H1 (cell line): ENCODE data around the gene POLN. TPM values are rescaled to one million over a fixed set of nuclear protein-coding genes. Genes with fewer than 3 reads are reported as not detected.

ENCODE experiments used
- CTCF ChIA-PET: fragments of 300-600 bp; sonication (Branson Sonifier 250); formaldehyde crosslinking; loops from one replicate; lab custom pipeline; 2021; ENCODE audit not compliant: partially characterized antibody; lab: Charles Lee
- POLR2A ChIA-PET: fragments of 300-600 bp; sonication (Branson Sonifier 250); formaldehyde crosslinking; loops from one replicate; lab custom pipeline; 2021; ENCODE audit warnings: inconsistent platforms; ENCODE audit not compliant: partially characterized antibody; lab: Charles Lee
- DNase-seq, 2 experiments: peaks; one replicate each; pipeline versions ENCODE4 v3.0.0 to v3.0.0-alpha.2; 2010 to 2022; ENCODE audit warnings: low spot score in 2 of 2, low read depth in 1 of 2, mixed read lengths in 1 of 2
- FAIRE-seq: peaks from 2 replicates; lab custom pipeline; 2011; peaks lifted over from hg19 to GRCh38; lab: Jason Lieb, UNC
- H2AFZ ChIP-seq: 2 replicates; pipeline ENCODE4 v1.8.1; 2012; ENCODE audit warnings: low read length, inconsistent platforms
- H2AK5ac ChIP-seq: 2 replicates; pipeline ENCODE4 v1.6.1; 2013; ENCODE audit warnings: low read depth, low read length
- H2BK120ac ChIP-seq: replicated peaks from 2 replicates; pipeline ENCODE3; 2013; ENCODE audit warnings: low read depth, low read length, inconsistent platforms
- H2BK12ac ChIP-seq: 2 replicates; pipeline ENCODE4 v1.6.1; 2013; ENCODE audit warnings: low read depth, low read length
- H2BK15ac ChIP-seq: 2 replicates; pipeline ENCODE4 v1.6.1; 2013; ENCODE audit warnings: low read length
- H2BK20ac ChIP-seq: 2 replicates; pipeline ENCODE4 v1.6.1; 2013; ENCODE audit warnings: low read length
- H2BK5ac ChIP-seq: 2 replicates; pipeline ENCODE4 v1.6.1; 2013; ENCODE audit warnings: low read depth, low read length
- H3K14ac ChIP-seq: 2 replicates; pipeline ENCODE4 v1.6.1; 2013; ENCODE audit warnings: inconsistent platforms; ENCODE audit not compliant: insufficient read length
- H3K18ac ChIP-seq: 2 replicates; pipeline ENCODE4 v1.6.1; 2013; ENCODE audit warnings: low read length; ENCODE audit errors: extremely low read depth
- H3K23ac ChIP-seq: 2 replicates; pipeline ENCODE4 v1.6.1; 2013; ENCODE audit warnings: inconsistent platforms; ENCODE audit not compliant: insufficient read length
- H3K23me2 ChIP-seq: 2 replicates; pipeline ENCODE4 v1.6.1; 2013; ENCODE audit warnings: low read depth, low read length
- H3K27ac ChIP-seq: 2 replicates; pipeline ENCODE4 v1.6.1; 2011; ENCODE audit warnings: low read depth, low read length, inconsistent platforms
- H3K27me3 ChIP-seq, 4 experiments: replicated peaks in 1 of 4; 1 replicate in 1 of 4; 2 replicates in 3 of 4; pipeline versions ENCODE4 v1.6.1 to v1.8.1; 2011 to 2013; ENCODE audit warnings: low read length in 3 of 4, mild to moderate bottlenecking in 3 of 4, inconsistent platforms in 2 of 4, mixed read lengths in 2 of 4, moderate library complexity in 1 of 4; ENCODE audit not compliant: control insufficient read depth in 3 of 4, insufficient read depth in 3 of 4; ENCODE audit errors: extremely low read depth in 1 of 4
- H3K36me3 ChIP-seq, 4 experiments: 2 replicates each; pipeline versions ENCODE4 v1.6.1 to v1.8.1; 2011 to 2013; ENCODE audit warnings: mild to moderate bottlenecking in 4 of 4, low read length in 3 of 4, moderate library complexity in 2 of 4, control low read depth in 1 of 4, inconsistent platforms in 1 of 4; ENCODE audit not compliant: insufficient read depth in 4 of 4, control insufficient read depth in 2 of 4
- H3K4ac ChIP-seq: replicated peaks from 2 replicates; pipeline ENCODE3; 2013; ENCODE audit warnings: low read length, low read depth, mixed read lengths, inconsistent platforms; ENCODE audit not compliant: insufficient read length
- H3K4me1 ChIP-seq, 4 experiments: replicated peaks in 1 of 4; 1 replicate in 1 of 4; 2 replicates in 3 of 4; pipeline versions ENCODE4 v1.6.1 to v1.8.1; 2011 to 2013; ENCODE audit warnings: low read length in 3 of 4, inconsistent platforms in 2 of 4, mixed read lengths in 1 of 4; ENCODE audit not compliant: insufficient read depth in 4 of 4, control insufficient read depth in 3 of 4
- H3K4me2 ChIP-seq, 2 experiments: 2 replicates each; pipeline versions ENCODE4 v1.6.1 to v1.8.1; 2011 to 2013; ENCODE audit warnings: low read depth in 2 of 2, low read length in 2 of 2, control low read depth in 1 of 2, inconsistent platforms in 1 of 2, mild to moderate bottlenecking in 1 of 2; ENCODE audit not compliant: insufficient read depth in 1 of 2
- H3K4me3 ChIP-seq, 4 experiments: fragments of 200-600, 300-600 bp in 1 of 4; sonication (generic), shearing (Covaris generic), sonication (Bioruptor Twin) in 1 of 4; 2 replicates each; pipeline versions ENCODE4 v1.5.1 to v1.8.1; 2011 to 2016; ENCODE audit warnings: low read length in 4 of 4, low read depth in 3 of 4, control low read depth in 2 of 4, inconsistent platforms in 2 of 4, mild to moderate bottlenecking in 2 of 4, mixed read lengths in 1 of 4, moderate library complexity in 1 of 4; ENCODE audit not compliant: insufficient read depth in 2 of 4; ENCODE audit errors: extremely low read depth in 1 of 4
- H3K56ac ChIP-seq: replicated peaks from 2 replicates; pipeline ENCODE3; 2013; ENCODE audit warnings: low read depth, mild to moderate bottlenecking, mixed read lengths, low read length, inconsistent platforms; ENCODE audit not compliant: insufficient read length
- H3K79me1 ChIP-seq: 2 replicates; pipeline ENCODE4 v1.6.1; 2013; ENCODE audit warnings: low read depth, low read length, control low read depth
- H3K79me2 ChIP-seq, 2 experiments: 2 replicates each; pipeline versions ENCODE4 v1.6.1 to v1.8.1; 2012 to 2013; ENCODE audit warnings: low read length in 2 of 2, mild to moderate bottlenecking in 2 of 2, inconsistent platforms in 1 of 2; ENCODE audit not compliant: insufficient read depth in 2 of 2, control insufficient read depth in 1 of 2
- H3K9ac ChIP-seq, 4 experiments: replicated peaks in 1 of 4; 1 replicate in 1 of 4; 2 replicates in 3 of 4; pipeline versions ENCODE4 v1.6.1 to v1.8.1; 2011 to 2013; ENCODE audit warnings: low read depth in 3 of 4, low read length in 3 of 4, control low read depth in 2 of 4, mild to moderate bottlenecking in 2 of 4, moderate library complexity in 2 of 4, inconsistent platforms in 1 of 4; ENCODE audit errors: extremely low read depth in 1 of 4
- H3K9me3 ChIP-seq, 2 experiments: 2 replicates each; pipeline versions ENCODE4 v1.6.1 to v1.8.1; 2012 to 2013; ENCODE audit warnings: mild to moderate bottlenecking in 2 of 2, moderate library complexity in 2 of 2, control low read depth in 1 of 2, inconsistent platforms in 1 of 2, low read depth in 1 of 2, low read length in 1 of 2, mixed read lengths in 1 of 2; ENCODE audit not compliant: insufficient read depth in 2 of 2
- H4K20me1 ChIP-seq, 2 experiments: replicated peaks in 1 of 2; 2 replicates each; pipeline versions ENCODE3 to v1.8.1; 2011 to 2013; ENCODE audit warnings: inconsistent platforms in 2 of 2, low read length in 2 of 2, mild to moderate bottlenecking in 1 of 2; ENCODE audit not compliant: insufficient read depth in 2 of 2, control insufficient read depth in 1 of 2
- H4K5ac ChIP-seq: 2 replicates; pipeline ENCODE4 v1.6.1; 2013; ENCODE audit warnings: low read length, low read depth, mixed read lengths, inconsistent platforms; ENCODE audit not compliant: insufficient read length
- H4K8ac ChIP-seq: 2 replicates; pipeline ENCODE4 v1.8.0; 2013; ENCODE audit warnings: mild to moderate bottlenecking, moderate library complexity, low read length, inconsistent platforms; ENCODE audit not compliant: insufficient read depth; ENCODE audit errors: extremely low read depth
- H4K91ac ChIP-seq: replicated peaks from 2 replicates; pipeline ENCODE3; 2013; ENCODE audit warnings: low read length, mixed read lengths, inconsistent platforms; ENCODE audit not compliant: insufficient read length
- FOSL1 ChIP-seq: IDR thresholded peaks from 2 replicates; pipeline ENCODE4 v1.6.1; 2011; ENCODE audit warnings: mild to moderate bottlenecking, low read depth, low read length, moderate library complexity; ENCODE audit not compliant: insufficient read depth
- KDM4A ChIP-seq: IDR thresholded peaks from one replicate; pipeline ENCODE4 v1.7.1; 2012; ENCODE audit warnings: low read depth, mild to moderate bottlenecking, moderate library complexity, low read length, inconsistent platforms; ENCODE audit not compliant: severe bottlenecking
- MAFK ChIP-seq: IDR thresholded peaks from 2 replicates; pipeline ENCODE4 v1.6.1; 2012; ENCODE audit warnings: low read depth, mild to moderate bottlenecking, improper control_type of control experiment, low read length
- NRF1 ChIP-seq: IDR thresholded peaks from 2 replicates; pipeline ENCODE4 v1.6.1; 2011; ENCODE audit warnings: mild to moderate bottlenecking, low read depth, low read length, improper control_type of control experiment
- PHF8 ChIP-seq: fragments of 200-600 bp; sonication (generic); conservative IDR thresholded peaks from 2 replicates; pipeline ENCODE4 v1.7.1; 2012; ENCODE audit warnings: low read depth, mild to moderate bottlenecking, inconsistent platforms, low read length, moderate library complexity
- RBBP5 ChIP-seq: IDR thresholded peaks from 2 replicates; pipeline ENCODE4 v1.7.1; 2012; ENCODE audit warnings: low read depth, mild to moderate bottlenecking, inconsistent platforms, low read length, moderate library complexity, borderline replicate concordance
- SIX5 ChIP-seq: IDR thresholded peaks from 2 replicates; pipeline ENCODE4 v1.6.1; 2011; ENCODE audit warnings: mild to moderate bottlenecking, low read depth, low read length
- SRF ChIP-seq: IDR thresholded peaks from 2 replicates; pipeline ENCODE4 v1.6.1; 2011; ENCODE audit warnings: mild to moderate bottlenecking, low read depth, low read length, moderate library complexity
- TBP ChIP-seq: IDR thresholded peaks from 2 replicates; pipeline ENCODE4 v1.6.1; 2011; ENCODE audit warnings: low read depth, low read length, improper control_type of control experiment
- WGBS, 2 experiments: shearing (Covaris generic) in 1 of 2; methylation state at CpG; one replicate each; pipeline versions ENCODE4 v1.1.6 to v1.1.7; 2013 to 2015; ENCODE audit warnings: low lambda C conversion rate in 2 of 2, mixed read lengths in 2 of 2, inconsistent platforms in 1 of 2, low coverage in 1 of 2, missing lambda C conversion rate in 1 of 2; ENCODE audit not compliant: insufficient replicate concordance in 2 of 2, insufficient coverage in 1 of 2, insufficient read length in 1 of 2; ENCODE audit errors: extremely low coverage in 1 of 2, missing lambda C conversion rate in 1 of 2; 5-methylcytosine and 5-hydroxymethylcytosine counted together
- polyA plus RNA-seq, 7 experiments: library from polyadenylated mRNA; depleted of rRNA in 3 of 7; stranded (reverse) in 5 of 7; unstranded in 2 of 7; fragments of >200 nt in 5 of 7; fragments of 200-250 nt in 2 of 7; gene quantifications; 1 replicate in 5 of 7; 2 replicates in 1 of 7; 4 replicates in 1 of 7; pipeline versions ENCODE4 v1.2.1 to v1.2.3, GENCODE V29; 2011 to 2013; ENCODE audit warnings: missing spikeins in 2 of 7, mixed read lengths in 2 of 7
- total RNA-seq: library from RNA; stranded (reverse); fragmentation: NEBNext Ultra II Directional; extraction: Animal tissue kit (Norgen Biotek cat#: 25700); gene quantifications from 2 replicates; pipeline ENCODE4 v1.2.1, GENCODE V29; 2021
- TF ChIP-seq, protein P1 (sequence below): IDR thresholded peaks from 2 replicates; pipeline ENCODE4 v1.6.1; 2012; ENCODE audit warnings: inconsistent platforms

POLN gene
- total and polyA plus RNA-seq, 2 of the 8 experiments (the other 6 are each of a cell fraction or from before 2014, with no cell fraction given), result 0.98 to 1.5 TPM

DNA sequence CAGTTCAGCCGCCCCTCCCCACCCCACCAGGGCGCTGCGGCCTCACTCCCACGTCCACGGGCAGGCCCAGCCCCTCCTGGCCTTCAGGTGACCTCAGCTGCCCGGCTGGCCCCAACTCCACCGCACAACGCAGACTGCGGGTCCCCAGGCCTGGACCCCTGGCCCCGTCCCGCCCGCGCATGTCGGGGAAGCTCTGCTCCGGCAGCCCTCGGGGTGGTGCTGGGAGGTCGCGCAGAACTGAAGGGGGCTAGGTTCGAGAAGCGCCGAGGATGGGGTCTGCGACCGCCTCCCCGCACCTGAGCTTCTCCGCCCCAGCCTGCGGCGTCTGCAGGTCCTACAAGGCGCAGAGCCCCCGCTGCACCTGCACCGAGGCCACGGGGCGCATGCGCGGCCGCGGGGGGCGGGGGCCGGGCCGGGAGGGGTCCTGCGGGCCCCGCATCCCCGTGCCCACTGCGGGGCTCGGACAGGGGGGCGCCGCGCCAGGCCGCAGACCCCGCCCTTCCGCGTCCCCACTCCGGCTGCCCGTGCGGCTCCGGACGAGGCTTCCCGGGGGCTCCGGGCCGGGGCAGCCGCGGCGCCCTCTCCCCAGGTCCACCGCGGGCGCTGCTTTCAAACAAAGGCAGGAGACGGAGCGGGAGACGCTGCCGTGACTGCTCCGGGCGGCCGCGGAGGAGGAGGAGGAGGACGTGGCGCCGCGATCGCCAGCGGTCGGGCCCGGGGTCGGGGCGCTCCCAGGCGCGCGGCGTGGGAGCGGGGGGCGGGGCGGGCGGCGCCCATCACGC is 183.5 kb downstream of the POLN start:
- H4K91ac ChIP-seq, result no peak overlapping the region
- no peak overlapping the region for H2BK5ac ChIP-seq
- no peak overlapping the region for H2BK12ac ChIP-seq
- no peaks in the 10 kb centered on the region for H3K36me3 ChIP-seq
- H4K20me1 ChIP-seq, result peaks cover 5 to 12% of the 10 kb centered on the region in 2 experiments
- no peak overlapping the region for H4K5ac ChIP-seq
- TF ChIP-seq FOSL1, result no peak
- no peak for TF ChIP-seq RBBP5
- TF ChIP-seq, protein P1, sequence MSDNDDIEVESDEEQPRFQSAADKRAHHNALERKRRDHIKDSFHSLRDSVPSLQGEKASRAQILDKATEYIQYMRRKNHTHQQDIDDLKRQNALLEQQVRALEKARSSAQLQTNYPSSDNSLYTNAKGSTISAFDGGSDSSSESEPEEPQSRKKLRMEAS, result no peak
- peak; percentile 51 for TF ChIP-seq NRF1
- peak; percentile 73 for TF ChIP-seq KDM4A
- peak; percentile 4; the same call in 1 of the 2 replicates for TF ChIP-seq TBP
- no peak for TF ChIP-seq SIX5
- peak; percentile 47; the same call in 1 of the 2 replicates for TF ChIP-seq PHF8
- no peak for TF ChIP-seq MAFK
- no peak for TF ChIP-seq SRF
- TF ChIP-seq, all 59 proteins: peak for 4
- peaks cover 0 to 5% (median 4%) of the 10 kb centered on the region in 4 experiments; a peak in 5 of 7 replicates for H3K4me1 ChIP-seq
- H3K9me3 ChIP-seq, result no peaks in the 10 kb centered on the region
- H2BK15ac ChIP-seq, result no peak overlapping the region
- CTCF ChIA-PET, result interaction anchor here (0.6 to 3.0 kb wide), 2 partner anchors 13 to 228 kb away, joined by 3 to 10 read pairs; no protein-coding TSS in a partner anchor
- H3K27me3 ChIP-seq, result peaks cover 22 to 49% (median 38%) of the 10 kb centered on the region in 4 experiments
- no peak overlapping the region; the same call in 1 of the 2 replicates for H2AFZ ChIP-seq
- H3K23me2 ChIP-seq, result peaks cover 13% of the 10 kb centered on the region; the same call in 1 of the 2 replicates
- no peak overlapping the region; the same call in 1 of the 2 replicates for H3K18ac ChIP-seq
- H3K4me2 ChIP-seq, result peak overlapping the region; percentile 72 to 85
- H3K4ac ChIP-seq, result no peak overlapping the region
- no peak overlapping the region for H3K27ac ChIP-seq
- FAIRE-seq (no peak), DNase-seq (no peak)
- POLR2A ChIA-PET, result interaction anchor here (0.8 to 1.5 kb wide), 4 partner anchors 8 to 17 kb away, joined by 3 to 5 read pairs (median 4); a partner anchor contains a TSS
- H3K4me3 ChIP-seq, result peak overlapping the region; percentile 32 to 65 (median 36)
- no peaks in the 10 kb centered on the region for H3K79me1 ChIP-seq
- H3K23ac ChIP-seq, result no peak overlapping the region
- H2BK20ac ChIP-seq, result no peak overlapping the region
- H2AK5ac ChIP-seq, result no peak overlapping the region
- H2BK120ac ChIP-seq, result no peak overlapping the region
- peak overlapping the region; percentile 25; the same call in 1 of the 2 replicates for H4K8ac ChIP-seq
- 2% methylated on average over 14 of the region's 93 CpGs; no CpG with 5 or more reads in 1 of the 2 experiments for WGBS, 2 experiments
- no peak overlapping the region for H3K56ac ChIP-seq
- H3K14ac ChIP-seq, result no peak overlapping the region
- H3K9ac ChIP-seq, result no peak overlapping the region
- H3K79me2 ChIP-seq, result no peaks in the 10 kb centered on the region
